AG08396 (cell line): ENCODE data around the gene ZBTB46.
"Not testable (repeated sequence)": the region's sequence is repeated elsewhere in the genome, so short reads cannot be mapped to it uniquely, and the experiment has no call there.

ENCODE experiments used
- DNase-seq: peaks from one replicate; pipeline ENCODE4 v3.0.0; 2012; ENCODE audit warnings: low spot score, mixed read lengths

Gene ZBTB46

GRCh38 chr20:63858393-63859165, 27.5 kb upstream of the ZBTB46 start:
- DNase-seq, result no peak

- DNase-seq, result no peak
These were observed 26.8 kb upstream of the ZBTB46 start for GRCh38 chr20:63857764-63858392.

GRCh38 chr20:63856098-63856511, 25.0 kb upstream of the ZBTB46 start:
- DNase-seq, result no peak

- no peak for DNase-seq
These were observed 24.5 kb upstream of the ZBTB46 start for GRCh38 chr20:63855363-63856097.

GRCh38 chr20:63854766-63855362, 23.8 kb upstream of the ZBTB46 start:
- peak; percentile 57 for DNase-seq

- DNase-seq, result no peak
These were observed 23.2 kb upstream of the ZBTB46 start for GRCh38 chr20:63854069-63854765.

- DNase-seq, result not testable (repeated sequence)
These were observed 22.6 kb upstream of the ZBTB46 start for GRCh38 chr20:63853733-63854068.

- DNase-seq, result not testable (repeated sequence)
These were observed 20.5 kb upstream of the ZBTB46 start for GRCh38 chr20:63851548-63851943.

GRCh38 chr20:63850689-63851547, 19.9 kb upstream of the ZBTB46 start:
- no peak for DNase-seq

GRCh38 chr20:63848003-63848911, 17.2 kb upstream of the ZBTB46 start:
- DNase-seq, result no peak

- no peak for DNase-seq
These were observed 16.4 kb upstream of the ZBTB46 start for GRCh38 chr20:63847237-63848002.

GRCh38 chr20:63846888-63847236, 15.8 kb upstream of the ZBTB46 start:
- DNase-seq, result no peak

GRCh38 chr20:63846128-63846771, 15.2 kb upstream of the ZBTB46 start:
- peak; percentile 70 for DNase-seq

GRCh38 chr20:63844511-63844991, 13.5 kb upstream of the ZBTB46 start:
- DNase-seq, result no peak

- no peak for DNase-seq
These were observed 12.7 kb upstream of the ZBTB46 start for GRCh38 chr20:63843778-63844177.

- no peak for DNase-seq
These were observed 12.2 kb upstream of the ZBTB46 start for GRCh38 chr20:63843222-63843621.

GRCh38 chr20:63842258-63842657, 11.2 kb upstream of the ZBTB46 start:
- no peak for DNase-seq

- DNase-seq, result no peak
These were observed 9.4 kb upstream of the ZBTB46 start for GRCh38 chr20:63840405-63840828.

GRCh38 chr20:63839620-63840019, 8.6 kb upstream of the ZBTB46 start:
- DNase-seq, result no peak
